Keratinocyte (primary cell): Measurements from ENCODE around the gene ADAT3. TPM values are rescaled to one million over a fixed set of nuclear protein-coding genes. Genes with fewer than 3 reads are reported as not detected.

ENCODE experiments used
- DNase-seq: peaks from one replicate; pipeline ENCODE4 v3.0.0-alpha.2; 2011; ENCODE audit warnings: low read depth, missing footprints, low spot score
- FAIRE-seq: peaks from 2 replicates; lab custom pipeline; 2011; peaks lifted over from hg19 to GRCh38; lab: Jason Lieb, UNC
- H2AFZ ChIP-seq: 2 replicates; pipeline ENCODE4 v1.6.0; 2012; ENCODE audit warnings: low read length, control low read depth, inconsistent platforms; ENCODE audit not compliant: control insufficient read depth
- H3K27ac ChIP-seq: 2 replicates; pipeline ENCODE4 v1.5.1; 2011; ENCODE audit warnings: low read length; ENCODE audit not compliant: control insufficient read depth, insufficient read depth
- H3K27me3 ChIP-seq: 3 replicates; pipeline ENCODE4 v1.6.0; 2011; ENCODE audit warnings: low read length; ENCODE audit not compliant: control insufficient read depth, insufficient read depth; ENCODE audit errors: extremely low read depth
- H3K36me3 ChIP-seq, 2 experiments: 2 replicates in 1 of 2; 3 replicates in 1 of 2; pipeline ENCODE4 v1.5.1; 2011; ENCODE audit warnings: low read length in 2 of 2, mild to moderate bottlenecking in 1 of 2; ENCODE audit not compliant: control insufficient read depth in 2 of 2, insufficient read depth in 2 of 2; ENCODE audit errors: extremely low read depth in 1 of 2
- H3K4me1 ChIP-seq: 3 replicates; pipeline ENCODE4 v1.5.1; 2011; ENCODE audit warnings: low read length; ENCODE audit not compliant: control insufficient read depth, insufficient read depth; ENCODE audit errors: extremely low read depth
- H3K4me2 ChIP-seq: 3 replicates; pipeline ENCODE4 v1.6.0; 2011; ENCODE audit warnings: low read depth, low read length; ENCODE audit not compliant: control insufficient read depth, insufficient read depth; ENCODE audit errors: extremely low read depth
- H3K4me3 ChIP-seq, 3 experiments: fragments of 200-600 bp in 1 of 3; sonication (generic) in 1 of 3; 2 replicates in 2 of 3; 3 replicates in 1 of 3; pipeline ENCODE4 v1.5.1; 2011 to 2016; ENCODE audit warnings: low read length in 3 of 3, mild to moderate bottlenecking in 3 of 3, control low read depth in 2 of 3, inconsistent platforms in 1 of 3, low read depth in 1 of 3, mixed read lengths in 1 of 3, mixed run types in 1 of 3, moderate library complexity in 1 of 3; ENCODE audit not compliant: control insufficient read depth in 2 of 3, insufficient read depth in 2 of 3; ENCODE audit errors: extremely low read depth in 1 of 3
- H3K79me2 ChIP-seq: 2 replicates; pipeline ENCODE4 v1.6.0; 2012; ENCODE audit warnings: low read length; ENCODE audit not compliant: control insufficient read depth, insufficient read depth
- H3K9ac ChIP-seq: 3 replicates; pipeline ENCODE4 v1.6.0; 2011; ENCODE audit warnings: low read length; ENCODE audit not compliant: control insufficient read depth, insufficient read depth; ENCODE audit errors: extremely low read depth
- H3K9me1 ChIP-seq: 3 replicates; pipeline ENCODE4 v1.6.0; 2011; ENCODE audit warnings: low read length; ENCODE audit not compliant: control insufficient read depth, insufficient read depth; ENCODE audit errors: extremely low read depth
- H3K9me3 ChIP-seq: 2 replicates; pipeline ENCODE4 v1.5.1; 2012; ENCODE audit warnings: low read depth, low read length; ENCODE audit not compliant: control insufficient read depth
- H4K20me1 ChIP-seq: 3 replicates; pipeline ENCODE4 v1.6.0; 2011; ENCODE audit warnings: low read length; ENCODE audit not compliant: control insufficient read depth, insufficient read depth; ENCODE audit errors: extremely low read depth
- CTCF ChIP-seq, 3 experiments: IDR thresholded peaks in 1 of 3; conservative IDR thresholded peaks in 1 of 3; optimal IDR thresholded peaks in 1 of 3; 2 replicates in 2 of 3; 3 replicates in 1 of 3; pipeline versions ENCODE3 to v1.5.1; 2011; ENCODE audit warnings: low read length in 3 of 3, mild to moderate bottlenecking in 3 of 3, moderate library complexity in 2 of 3, control low read depth in 1 of 3, inconsistent platforms in 1 of 3; ENCODE audit not compliant: insufficient read depth in 2 of 3; ENCODE audit errors: extremely low read depth in 1 of 3
- EZH2 ChIP-seq: IDR thresholded peaks from one replicate; pipeline ENCODE4 v1.6.1; 2012; ENCODE audit warnings: inconsistent platforms, mild to moderate bottlenecking, low read length, moderate library complexity
- dilution Hi-C: fragments of 300-500 bp; cut with MboI; formaldehyde crosslinking; loops from one replicate; pipeline ENCODE4 v1.7.0; 2020; ENCODE audit warnings: low sequenced_read_pairs; ENCODE audit not compliant: extremely low pct_ligation_motif_present
- polyA plus RNA-seq, 5 experiments: library from polyadenylated mRNA; depleted of rRNA in 3 of 5; stranded (reverse) in 3 of 5; stranded (forward) in 1 of 5; unstranded in 1 of 5; fragments of >200 nt; gene quantifications; 1 replicate in 1 of 5; 2 replicates in 3 of 5; 3 replicates in 1 of 5; pipeline versions ENCODE4 v1.2.1 to v1.2.3, GENCODE V29; 2011 to 2012; ENCODE audit warnings: missing spikeins in 2 of 5, low read depth in 1 of 5, low replicate concordance in 1 of 5

Gene ADAT3
- polyA plus RNA-seq, 1 donor (not counting 4 experiments of a cell fraction or from before 2014, with no cell fraction given) = 0.55 TPM

GRCh38 chr19:1868971-1869370 lies 36.2 kb upstream of the ADAT3 start:
- dilution Hi-C loops = no loop called here
- Histone ChIP-seq H3K4me3 (no peak overlapping the region), H3K79me2 (peaks cover 24% of the 10 kb centered on the region), H3K27me3 (no peaks in the 10 kb centered on the region), H3K9me3 (no peaks in the 10 kb centered on the region), H4K20me1 (no peaks in the 10 kb centered on the region), H3K9ac (no peak overlapping the region), H3K9me1 (no peaks in the 10 kb centered on the region), H3K4me1 (peaks cover 14% of the 10 kb centered on the region), H3K27ac (no peak overlapping the region), H3K4me2 (no peak overlapping the region), H3K36me3 (peaks cover 0 to 2% of the 10 kb centered on the region in 2 experiments), H2AFZ (no peak overlapping the region)
- TF ChIP-seq EZH2 = no peak
- TF ChIP-seq CTCF (optimal IDR thresholded peaks at IDR 0.05 in 1 of 3, IDR thresholded peaks at IDR 0.05 in 1 of 3, conservative IDR thresholded peaks at IDR 0.05 in 1 of 3; ENCODE audit: extremely low read depth in 1 of 3, insufficient read depth in 2 of 3, low read length in 3 of 3) = no peak
- no peak for FAIRE-seq
- no peak for DNase-seq

GRCh38 chr19:1871140-1871597 lies 34.0 kb upstream of the ADAT3 start:
- no peaks in the 10 kb centered on the region for H3K9me3 ChIP-seq
- H3K36me3 ChIP-seq = peaks cover 0 to 2% of the 10 kb centered on the region in 2 experiments
- no peak overlapping the region for H2AFZ ChIP-seq
- no peak for TF ChIP-seq EZH2
- TF ChIP-seq CTCF (optimal IDR thresholded peaks at IDR 0.05 in 1 of 3, IDR thresholded peaks at IDR 0.05 in 1 of 3, conservative IDR thresholded peaks at IDR 0.05 in 1 of 3; ENCODE audit: extremely low read depth in 1 of 3, insufficient read depth in 2 of 3, low read length in 3 of 3) = no peak
- H3K27ac ChIP-seq = no peak overlapping the region
- dilution Hi-C loops = no loop called here
- no peaks in the 10 kb centered on the region for H3K9me1 ChIP-seq
- H4K20me1 ChIP-seq = peaks cover 6% of the 10 kb centered on the region
- peaks cover 21% of the 10 kb centered on the region for H3K4me1 ChIP-seq
- H3K9ac ChIP-seq = no peak overlapping the region
- DNase-seq (no peak), FAIRE-seq (no peak)
- no peak overlapping the region for H3K4me3 ChIP-seq
- no peaks in the 10 kb centered on the region for H3K27me3 ChIP-seq
- H3K4me2 ChIP-seq = no peak overlapping the region
- peaks cover 44% of the 10 kb centered on the region for H3K79me2 ChIP-seq
